GM21360 (cell line): ENCODE measurements around the gene SMOC1.

Experiments
- ATAC-seq: cut with Tn5 transposase; IDR thresholded peaks from one replicate; pipeline ENCODE4 v1.9.1; 2021; ENCODE audit warnings: mild to moderate bottlenecking, moderate library complexity; ENCODE audit not compliant: unreplicated experiment

SMOC1 gene

GRCh38 chr14:69879175-69880043 lies at the start of gene SMOC1:
Gene SMOC1, plus strand, starts transcription at chr14:69879416. Its CDS starts 263 bp downstream, at chr14:69879679.
- ATAC-seq = no peak

GRCh38 chr14:69838881-69839416 lies 40.3 kb upstream of the SMOC1 start:
- no peak for ATAC-seq

- ATAC-seq = no peak
Measured at GRCh38 chr14:69839661-69840060, 39.6 kb upstream of the SMOC1 start.

- ATAC-seq = no peak
Measured at GRCh38 chr14:69841656-69842055, 37.6 kb upstream of the SMOC1 start.

- ATAC-seq = no peak
Measured at GRCh38 chr14:69842686-69843420, 36.4 kb upstream of the SMOC1 start.

GRCh38 chr14:69844171-69844570 lies 35.0 kb upstream of the SMOC1 start:
- no peak for ATAC-seq

- no peak for ATAC-seq
Measured at GRCh38 chr14:69845050-69845581, 34.1 kb upstream of the SMOC1 start.

GRCh38 chr14:69845787-69846186 lies 33.4 kb upstream of the SMOC1 start:
- ATAC-seq = no peak

GRCh38 chr14:69848156-69848555 lies 31.1 kb upstream of the SMOC1 start:
- ATAC-seq = no peak

- ATAC-seq = no peak
Measured at GRCh38 chr14:69848903-69849391, 30.3 kb upstream of the SMOC1 start.

- no peak for ATAC-seq
Measured at GRCh38 chr14:69850086-69850735, 29.0 kb upstream of the SMOC1 start.

GRCh38 chr14:69850736-69851112 lies 28.5 kb upstream of the SMOC1 start:
- no peak for ATAC-seq

GRCh38 chr14:69852531-69853321 lies 26.5 kb upstream of the SMOC1 start:
- no peak for ATAC-seq

- ATAC-seq = no peak
Measured at GRCh38 chr14:69853774-69854173, 25.4 kb upstream of the SMOC1 start.

GRCh38 chr14:69854598-69854997 lies 24.6 kb upstream of the SMOC1 start:
- no peak for ATAC-seq

GRCh38 chr14:69855180-69855832 lies 23.9 kb upstream of the SMOC1 start:
- ATAC-seq = no peak

GRCh38 chr14:69858801-69859200 lies 20.4 kb upstream of the SMOC1 start:
- no peak for ATAC-seq

GRCh38 chr14:69859591-69859990 lies 19.6 kb upstream of the SMOC1 start:
- no peak for ATAC-seq

GRCh38 chr14:69860221-69860620 lies 19.0 kb upstream of the SMOC1 start:
- ATAC-seq = no peak
